ENCODE data around the gene S100A7A. TPM values are rescaled to one million over a fixed set of nuclear protein-coding genes. Genes with fewer than 3 reads are reported as not detected.

Gene S100A7A
- total RNA-seq, 3 donors from 2014 or later: not detected

DNA sequence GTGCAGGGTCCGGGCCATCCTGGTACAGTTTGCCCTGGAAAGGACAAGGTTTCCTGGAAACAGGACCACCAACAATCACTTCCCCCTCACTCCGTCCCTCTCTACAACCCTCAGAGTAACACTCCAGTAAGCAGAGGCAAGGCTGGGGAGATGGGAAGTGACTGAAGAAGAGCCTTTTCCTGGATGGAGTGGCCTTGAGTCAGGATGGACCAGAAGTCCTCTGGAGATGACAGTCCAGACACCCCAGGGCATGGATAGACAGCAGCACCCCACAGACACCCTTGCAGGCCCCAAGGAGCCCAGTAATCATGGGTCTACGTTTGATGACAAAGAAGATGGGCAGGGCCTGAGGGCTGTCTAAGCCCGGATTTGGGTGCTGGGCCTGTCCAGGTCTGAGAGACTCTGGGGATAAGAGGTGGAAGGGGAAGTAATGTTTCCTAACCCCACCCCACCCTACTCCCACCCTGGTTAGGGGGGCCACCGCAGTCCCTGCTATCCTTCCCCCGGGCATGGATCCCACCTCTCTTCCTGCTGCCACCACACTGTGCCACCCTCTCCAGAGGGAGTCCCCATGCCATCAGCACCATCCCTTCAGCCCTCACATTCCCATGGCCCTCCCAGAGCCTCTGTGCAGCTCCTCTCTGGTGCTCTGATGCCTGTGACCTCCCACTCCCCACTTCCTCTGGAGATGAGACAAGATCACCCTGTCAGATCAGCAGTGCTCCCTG is 18.2 kb upstream of the S100A7A start:
- Histone ChIP-seq H3K9me3 (no peaks in the 10 kb centered on the region), H3K4me1 (ENCODE audit: low read depth) (no peaks in the 10 kb centered on the region), H3K36me3 (ENCODE audit: low read depth) (no peaks in the 10 kb centered on the region), H3K4me3 (no peak overlapping the region)
- DNase-seq: no peak
- TF ChIP-seq, protein P1, sequence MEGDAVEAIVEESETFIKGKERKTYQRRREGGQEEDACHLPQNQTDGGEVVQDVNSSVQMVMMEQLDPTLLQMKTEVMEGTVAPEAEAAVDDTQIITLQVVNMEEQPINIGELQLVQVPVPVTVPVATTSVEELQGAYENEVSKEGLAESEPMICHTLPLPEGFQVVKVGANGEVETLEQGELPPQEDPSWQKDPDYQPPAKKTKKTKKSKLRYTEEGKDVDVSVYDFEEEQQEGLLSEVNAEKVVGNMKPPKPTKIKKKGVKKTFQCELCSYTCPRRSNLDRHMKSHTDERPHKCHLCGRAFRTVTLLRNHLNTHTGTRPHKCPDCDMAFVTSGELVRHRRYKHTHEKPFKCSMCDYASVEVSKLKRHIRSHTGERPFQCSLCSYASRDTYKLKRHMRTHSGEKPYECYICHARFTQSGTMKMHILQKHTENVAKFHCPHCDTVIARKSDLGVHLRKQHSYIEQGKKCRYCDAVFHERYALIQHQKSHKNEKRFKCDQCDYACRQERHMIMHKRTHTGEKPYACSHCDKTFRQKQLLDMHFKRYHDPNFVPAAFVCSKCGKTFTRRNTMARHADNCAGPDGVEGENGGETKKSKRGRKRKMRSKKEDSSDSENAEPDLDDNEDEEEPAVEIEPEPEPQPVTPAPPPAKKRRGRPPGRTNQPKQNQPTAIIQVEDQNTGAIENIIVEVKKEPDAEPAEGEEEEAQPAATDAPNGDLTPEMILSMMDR (IDR thresholded peaks at IDR 0.05): no peak
- intact Hi-C loops (cut with DNase I, micrococcal nuclease): no loop called here
- no peak for ATAC-seq

DNA sequence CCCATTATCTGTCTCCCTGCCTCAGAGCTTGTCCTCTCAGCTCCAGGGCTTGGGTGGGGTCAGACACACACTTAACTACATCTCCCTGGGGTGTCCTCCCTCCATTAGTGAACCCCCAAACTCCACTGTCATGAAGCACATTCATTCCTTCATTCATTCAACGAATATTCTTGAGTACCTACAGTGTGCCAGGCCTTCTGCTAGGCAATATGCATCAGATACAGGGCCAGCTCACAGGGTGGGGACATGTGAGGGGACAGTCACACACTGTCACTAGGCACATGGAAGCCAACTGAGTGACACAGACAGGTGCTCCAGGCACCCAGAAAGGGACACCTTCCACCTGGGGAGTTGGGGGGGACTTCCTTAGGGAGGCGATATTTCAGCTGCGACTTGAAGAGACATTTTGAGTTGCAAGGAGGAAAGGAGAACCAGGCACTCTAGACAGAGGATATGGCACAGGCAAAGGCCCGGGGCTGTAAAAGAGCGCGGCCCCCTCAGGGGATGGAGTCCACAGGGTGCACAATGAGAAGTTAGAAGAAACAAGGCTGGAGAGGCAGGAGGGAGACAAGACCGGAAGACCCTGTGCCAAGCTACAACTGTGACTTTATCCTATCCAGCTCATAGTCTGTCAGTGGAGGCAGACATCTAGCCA is 16.8 kb upstream of the S100A7A start:
- Histone ChIP-seq H3K4me1 (ENCODE audit: low read depth) (no peaks in the 10 kb centered on the region), H3K9me3 (no peaks in the 10 kb centered on the region), H3K36me3 (ENCODE audit: low read depth) (no peaks in the 10 kb centered on the region), H3K4me3 (no peak overlapping the region)
- DNase-seq: no peak
- intact Hi-C loops (cut with DNase I, micrococcal nuclease): no loop called here
- ATAC-seq: no peak
- TF ChIP-seq, protein P1 (IDR thresholded peaks at IDR 0.05): no peak

DNA sequence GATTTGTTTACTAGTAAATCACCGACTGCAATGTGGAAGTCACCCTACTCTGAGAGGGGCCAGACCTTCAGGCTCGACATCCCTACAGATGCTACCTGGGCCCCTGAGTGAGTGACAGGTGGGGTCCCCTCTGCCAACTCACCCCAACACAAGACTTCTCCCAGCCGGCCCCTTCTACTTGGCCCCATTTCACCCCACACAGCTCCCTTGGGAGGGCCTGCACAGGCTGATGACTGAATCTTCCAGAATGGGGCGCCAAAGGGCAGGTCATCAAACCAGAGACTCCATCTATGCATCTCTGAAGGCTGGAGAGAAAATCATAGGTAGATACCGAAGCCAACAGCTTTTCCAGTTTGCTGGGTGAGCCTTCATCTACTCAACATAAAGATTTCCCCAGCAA is 16.1 kb upstream of the S100A7A start:
- no peak for ATAC-seq

DNA sequence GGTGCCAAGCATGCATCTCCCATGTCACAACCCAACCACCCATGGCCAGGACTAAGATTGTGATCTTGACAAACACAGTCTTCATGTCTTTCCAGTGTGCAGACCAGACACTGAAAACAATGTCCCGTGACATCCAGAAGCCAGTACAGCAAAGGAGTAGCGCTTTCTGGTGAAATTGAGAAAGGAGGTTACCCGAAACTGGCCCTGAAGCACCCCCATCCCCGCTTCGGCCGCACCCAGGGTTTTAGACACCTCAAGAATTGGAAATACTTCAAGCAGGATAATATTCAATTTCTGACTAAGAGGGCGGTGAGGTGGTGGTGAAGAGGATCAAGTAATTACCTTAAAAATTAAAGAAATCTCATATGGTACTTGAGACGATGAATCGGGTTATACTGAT is 14.9 kb upstream of the S100A7A start:
- intact Hi-C loops (cut with DNase I, micrococcal nuclease): no loop called here
- Histone ChIP-seq H3K36me3 (ENCODE audit: low read depth) (no peaks in the 10 kb centered on the region), H3K4me1 (ENCODE audit: low read depth) (no peaks in the 10 kb centered on the region), H3K9me3 (no peaks in the 10 kb centered on the region), H3K4me3 (no peak overlapping the region)
- no peak for DNase-seq
- ATAC-seq: no peak
- TF ChIP-seq, protein P1 (IDR thresholded peaks at IDR 0.05): no peak

More for the DNA sequence above, 16.1 kb upstream of the S100A7A start:
- Histone ChIP-seq H3K4me1 (ENCODE audit: low read depth) (no peaks in the 10 kb centered on the region), H3K36me3 (ENCODE audit: low read depth) (no peaks in the 10 kb centered on the region), H3K9me3 (no peaks in the 10 kb centered on the region), H3K4me3 (no peak overlapping the region)
- TF ChIP-seq, protein P1 (IDR thresholded peaks at IDR 0.05): no peak
- no peak for DNase-seq
- intact Hi-C loops (cut with DNase I, micrococcal nuclease): no loop called here

DNA sequence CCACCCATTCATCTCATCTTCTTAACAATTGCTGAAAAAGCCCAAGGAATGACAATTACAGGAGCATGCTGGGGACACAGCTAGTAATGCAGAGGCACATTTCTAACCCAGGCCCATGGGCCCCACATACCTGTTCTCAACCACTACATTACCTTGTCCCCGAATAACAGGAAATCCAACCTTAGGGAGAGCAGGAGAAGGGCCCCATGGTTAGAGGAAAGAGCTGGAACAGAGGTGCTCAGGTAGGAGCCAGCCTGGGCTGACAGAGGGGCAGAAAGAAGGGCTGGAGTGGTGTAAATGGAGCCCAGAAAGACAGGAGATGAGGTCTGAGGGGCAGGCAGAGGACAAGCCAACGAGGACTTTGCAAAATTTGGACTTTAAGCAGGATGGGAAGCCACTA is 14.1 kb upstream of the S100A7A start:
- H3K9me3 ChIP-seq: no peaks in the 10 kb centered on the region
- no peak overlapping the region for H3K4me3 ChIP-seq
- intact Hi-C loops (cut with DNase I, micrococcal nuclease): no loop called here
- TF ChIP-seq, protein P1 (IDR thresholded peaks at IDR 0.05): no peak
- ATAC-seq (no peak), DNase-seq (no peak)
- no peaks in the 10 kb centered on the region for H3K36me3 ChIP-seq (ENCODE audit: low read depth)
- H3K4me1 ChIP-seq (ENCODE audit: low read depth): no peaks in the 10 kb centered on the region

Data from mucosa of descending colon (tissue), 3 donors.